ENCODE measurements around the gene MAPK13. TPM values are rescaled to one million over a fixed set of nuclear protein-coding genes. Genes with fewer than 3 reads are reported as not detected.

Gene MAPK13
- total and polyA plus RNA-seq, 2 donors (not counting 1 experiment from before 2014, with no cell fraction given), result 20.6 to 34.8 TPM

GRCh38 chr6:36131511-36132245, 1.4 kb downstream of the MAPK13 start:
- peak; percentile 40 for ATAC-seq (ENCODE audit: low read depth)
- H3K27me3 ChIP-seq (replicated peaks in 1 of 4; ENCODE audit: control extremely low read depth in 1 of 4, control insufficient read depth in 3 of 4, insufficient read depth in 4 of 4, low read length in 3 of 4), result no peaks in the 10 kb centered on the region
- peaks cover 28 to 43% of the 10 kb centered on the region in 2 donors for H3K4me1 ChIP-seq (ENCODE audit: control insufficient read depth in 2 of 2, insufficient read depth in 2 of 2, low read length in 2 of 2)
- H3K27ac Mint-ChIP-seq, result peak overlapping the region; percentile 92
- DNase-seq, result peak; percentile 49
- H3K79me2 ChIP-seq (ENCODE audit: control insufficient read depth, insufficient read depth, low read length), result peaks cover 9% of the 10 kb centered on the region
- H3K4me2 ChIP-seq (replicated peaks; ENCODE audit: low read depth, low read length, poor library complexity, severe bottlenecking), result peak overlapping the region; percentile 98
- WGBS (ENCODE audit: insufficient coverage), result 6% methylated on average over 5 of the region's 8 CpGs
- H3K27me3 Mint-ChIP-seq, result no peaks in the 10 kb centered on the region
- peaks cover 0 to 20% of the 10 kb centered on the region in 2 experiments for H3K36me3 ChIP-seq (replicated peaks in 1 of 2; ENCODE audit: control extremely low read depth in 1 of 2, control insufficient read depth in 1 of 2, extremely low read depth in 1 of 2, insufficient read depth in 2 of 2, low read length in 1 of 2)
- no peaks in the 10 kb centered on the region for H3K9me3 ChIP-seq (ENCODE audit: control extremely low read depth in 1 of 3, control insufficient read depth in 2 of 3, insufficient read depth in 1 of 3, low read length in 2 of 3)
- peak overlapping the region; percentile 92 for H3K4me3 Mint-ChIP-seq
- no peaks in the 10 kb centered on the region for H4K20me1 ChIP-seq (ENCODE audit: control insufficient read depth, insufficient read depth, low read length, poor library complexity, severe bottlenecking)
- TF ChIP-seq CTCF (IDR thresholded peaks at IDR 0.05) (no peak), EZH2 (IDR thresholded peaks at IDR 0.05; ENCODE audit: borderline replicate concordance, insufficient read depth, low read depth, low read length, poor library complexity, severe bottlenecking) (no peak)
- H3K9me3 Mint-ChIP-seq (ENCODE audit: insufficient read depth), result no peaks in the 10 kb centered on the region
- H3K4me3 ChIP-seq (ENCODE audit: control extremely low read depth in 1 of 5, extremely low read depth in 1 of 5, insufficient read depth in 1 of 5, low read depth in 2 of 5, low read length in 4 of 5), result peak overlapping the region; percentile 19 to 78 (median 65)
- H3K9ac ChIP-seq (ENCODE audit: low read length), result peak overlapping the region; percentile 80
- ChIA-PET CTCF (interaction anchor here (0.7 to 4.0 kb wide), 11 partner anchors 9 to 207 kb away, joined by 3 to 26 read pairs (median 4); partner anchors contain the start of genes BNIP5 and MAPK14), POLR2A (interaction anchor here (1.5 to 2.7 kb wide), 2 partner anchors 11 to 65 kb away, joined by 11 to 15 read pairs; partner anchors contain the start of gene BRPF3)
- peak overlapping the region; percentile 73 to 74 for H3K27ac ChIP-seq (ENCODE audit: low read length in 2 of 2)
- intact Hi-C loops (cut with micrococcal nuclease), result loop anchor here (2.0 kb wide), 3 partner anchors 17 to 65 kb away; partner anchors contain the start of gene BRPF3
- H3K4me1 Mint-ChIP-seq, result peaks cover 56% of the 10 kb centered on the region
- peak overlapping the region; percentile 90 for H2AFZ ChIP-seq (ENCODE audit: insufficient read depth, low read depth, low read length, poor library complexity, severe bottlenecking)
